GM10248 (cell line): ENCODE results near the gene GTPBP3.

ENCODE experiments used
- CTCF ChIA-PET: fragments of 300-600 bp; sonication (Branson Sonifier 250); formaldehyde crosslinking; extraction: SDS; loops from one replicate; lab custom pipeline; 2021; ENCODE audit warnings: antibody characterized with exemption; lab: Yijun Ruan, JAX
- POLR2A ChIA-PET: fragments of 350-650 bp; sonication (Branson Sonifier 250); formaldehyde crosslinking; extraction: SDS; loops from one replicate; lab custom pipeline; 2020; ENCODE audit warnings: antibody characterized with exemption; lab: Yijun Ruan, JAX
- DNase-seq: peaks from one replicate; pipeline ENCODE4 v3.0.0; 2012; ENCODE audit errors: extremely low spot score
- TF ChIP-seq, protein P1 (sequence below): IDR thresholded peaks from 2 replicates; pipeline ENCODE4 v1.5.1; 2012; ENCODE audit warnings: mild to moderate bottlenecking, low read depth; ENCODE audit errors: extremely low read depth, missing control alignments, control extremely low read depth

GTPBP3 gene

DNA sequence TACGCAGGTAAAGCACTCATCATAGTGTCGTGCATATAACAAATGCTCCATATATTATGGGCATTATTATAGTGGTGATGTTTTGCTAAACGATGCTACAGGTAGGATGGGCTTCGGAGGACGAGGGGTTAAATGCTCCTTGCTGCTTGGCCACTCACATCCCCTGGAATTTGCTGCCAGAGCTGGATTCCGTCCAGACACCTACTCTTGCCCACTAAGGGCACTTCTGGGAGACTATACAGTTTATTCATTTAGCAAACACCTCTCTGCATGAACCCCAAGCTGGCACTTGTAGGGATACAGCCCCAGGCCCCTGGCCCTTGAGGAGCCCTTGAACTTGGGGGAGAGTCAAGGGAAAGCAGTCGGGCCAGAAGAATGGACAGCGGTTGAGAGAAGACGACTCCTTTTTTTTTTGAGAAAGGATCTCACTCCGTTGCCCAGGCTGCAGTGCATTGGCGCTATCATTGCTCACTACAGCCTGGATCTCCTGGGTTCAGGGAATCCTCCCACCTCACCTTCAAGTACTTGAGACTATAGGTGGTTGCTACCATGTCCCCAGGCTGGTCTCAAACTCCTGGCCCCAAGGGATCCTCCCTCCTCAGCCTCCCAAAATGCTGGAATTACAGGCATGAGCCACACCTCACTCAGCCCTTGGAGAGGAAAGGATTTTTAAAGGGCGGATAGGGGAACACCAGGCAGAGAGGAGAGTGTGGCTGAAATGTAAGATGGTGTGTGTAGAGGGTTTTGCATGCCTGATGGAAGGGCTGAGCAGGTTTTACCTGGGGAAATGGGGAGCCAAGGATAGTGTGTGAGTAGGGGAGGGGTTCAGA is 32.8 kb upstream of the GTPBP3 start:
- TF ChIP-seq, protein P1, sequence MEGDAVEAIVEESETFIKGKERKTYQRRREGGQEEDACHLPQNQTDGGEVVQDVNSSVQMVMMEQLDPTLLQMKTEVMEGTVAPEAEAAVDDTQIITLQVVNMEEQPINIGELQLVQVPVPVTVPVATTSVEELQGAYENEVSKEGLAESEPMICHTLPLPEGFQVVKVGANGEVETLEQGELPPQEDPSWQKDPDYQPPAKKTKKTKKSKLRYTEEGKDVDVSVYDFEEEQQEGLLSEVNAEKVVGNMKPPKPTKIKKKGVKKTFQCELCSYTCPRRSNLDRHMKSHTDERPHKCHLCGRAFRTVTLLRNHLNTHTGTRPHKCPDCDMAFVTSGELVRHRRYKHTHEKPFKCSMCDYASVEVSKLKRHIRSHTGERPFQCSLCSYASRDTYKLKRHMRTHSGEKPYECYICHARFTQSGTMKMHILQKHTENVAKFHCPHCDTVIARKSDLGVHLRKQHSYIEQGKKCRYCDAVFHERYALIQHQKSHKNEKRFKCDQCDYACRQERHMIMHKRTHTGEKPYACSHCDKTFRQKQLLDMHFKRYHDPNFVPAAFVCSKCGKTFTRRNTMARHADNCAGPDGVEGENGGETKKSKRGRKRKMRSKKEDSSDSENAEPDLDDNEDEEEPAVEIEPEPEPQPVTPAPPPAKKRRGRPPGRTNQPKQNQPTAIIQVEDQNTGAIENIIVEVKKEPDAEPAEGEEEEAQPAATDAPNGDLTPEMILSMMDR: no peak
- POLR2A ChIA-PET: interaction anchor here (0.6 kb wide), 1 partner anchor 800 kb away, joined by 3 read pairs; no protein-coding TSS in a partner anchor
- CTCF ChIA-PET: interaction anchor here (0.7 to 4.3 kb wide), 19 partner anchors 8 to 237 kb away, joined by 3 to 51 read pairs (median 4); partner anchors contain the start of genes ANO8 and BST2
- DNase-seq: no peak

DNA sequence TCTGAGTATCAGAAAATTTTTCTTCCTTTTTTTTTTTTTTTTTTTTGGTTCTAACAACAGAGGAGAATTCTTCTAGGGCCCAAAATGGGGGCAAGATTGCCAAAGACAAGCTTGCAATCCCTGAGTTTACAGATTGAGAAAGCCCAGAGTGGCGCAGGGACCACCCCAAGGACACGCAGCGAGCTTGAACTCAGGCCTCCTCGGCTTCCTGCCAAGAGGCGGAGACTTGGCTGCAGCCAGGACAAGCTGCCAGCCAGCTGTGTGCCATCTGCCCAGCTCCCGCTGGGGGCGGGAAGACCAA is 32.2 kb upstream of the GTPBP3 start:
- ChIA-PET CTCF (interaction anchor here (0.8 to 4.3 kb wide), 16 partner anchors 10 to 237 kb away, joined by 3 to 51 read pairs (median 4); partner anchors contain the start of gene ANO8), POLR2A (interaction anchor here (0.6 kb wide), 1 partner anchor 801 kb away, joined by 3 read pairs; no protein-coding TSS in a partner anchor)
- TF ChIP-seq, protein P1: no peak
- DNase-seq: no peak

DNA sequence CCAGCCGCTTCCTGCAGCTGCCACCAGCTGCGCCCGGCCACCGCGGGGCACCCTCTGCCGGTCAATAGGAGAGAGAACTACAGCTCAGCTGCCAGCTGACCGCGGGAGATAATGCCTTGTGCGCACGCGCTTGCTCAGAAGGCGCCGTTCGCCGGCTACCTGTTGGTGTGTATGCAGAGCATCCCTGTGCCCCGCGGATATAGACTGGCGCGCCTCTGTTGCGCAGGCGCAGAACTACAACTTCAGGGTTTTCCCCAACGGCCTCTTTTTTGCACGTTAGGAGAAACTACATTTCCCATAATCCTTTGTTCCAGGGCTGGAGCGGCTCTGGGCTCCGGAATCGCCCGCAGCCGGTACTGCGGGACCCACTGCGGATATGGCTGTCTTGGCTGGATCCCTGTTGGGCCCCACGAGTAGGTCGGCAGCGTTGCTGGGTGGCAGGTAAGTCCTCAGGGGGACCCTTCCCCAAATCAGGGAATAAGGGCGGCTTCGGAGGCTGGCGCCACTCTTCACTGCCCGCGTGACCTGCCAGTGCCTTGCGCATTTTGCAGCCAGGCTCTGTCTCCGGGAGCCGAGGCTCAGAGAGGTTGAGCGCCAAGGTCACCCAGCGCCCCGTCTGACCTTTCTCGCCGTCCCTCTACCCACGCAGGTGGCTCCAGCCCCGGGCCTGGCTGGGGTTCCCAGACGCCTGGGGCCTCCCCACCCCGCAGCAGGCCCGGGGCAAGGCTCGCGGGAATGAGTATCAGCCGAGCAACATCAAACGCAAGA is 31.7 kb upstream of the GTPBP3 start, which contains the start of gene MRPL34:
Gene MRPL34 (plus strand): TSS at position 356 of the 768 bp plus-strand sequence. CDS start 21 bp downstream, at position 377.
- POLR2A ChIA-PET: interaction anchor here (0.6 to 0.7 kb wide), 3 partner anchors 191 to 801 kb away, joined by 3 to 4 read pairs (median 3); no protein-coding TSS in a partner anchor
- DNase-seq: peak; percentile 89
- CTCF ChIA-PET: interaction anchor here (0.8 to 4.3 kb wide), 17 partner anchors 9 to 238 kb away, joined by 3 to 51 read pairs (median 4); partner anchors contain the start of gene ANO8
- TF ChIP-seq, protein P1: peak; percentile 74

DNA sequence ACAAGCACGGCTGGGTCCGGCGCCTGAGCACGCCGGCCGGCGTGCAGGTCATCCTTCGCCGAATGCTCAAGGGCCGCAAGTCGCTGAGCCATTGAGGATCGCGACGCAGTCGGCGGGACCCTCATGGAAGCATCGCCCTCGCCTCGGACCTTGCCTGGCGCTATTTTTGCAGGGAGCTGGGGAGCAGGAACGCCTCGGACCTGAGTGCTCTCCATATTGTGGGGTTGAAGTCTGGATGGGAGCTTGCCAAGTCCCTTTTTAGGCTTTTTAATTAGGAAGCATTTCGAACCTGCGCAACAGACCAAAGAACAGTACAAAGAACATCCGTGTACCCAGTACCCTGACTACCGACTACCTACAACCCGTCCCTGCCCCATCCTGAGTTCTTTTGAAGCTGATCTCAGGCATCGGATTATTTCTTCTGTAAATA is 31.1 kb upstream of the GTPBP3 start:
- ChIA-PET POLR2A (interaction anchor here (0.7 kb wide), 2 partner anchors 190 to 694 kb away, joined by 3 to 4 read pairs; no protein-coding TSS in a partner anchor), CTCF (interaction anchor here (1.1 to 2.6 kb wide), 6 partner anchors 9 to 160 kb away, joined by 3 to 10 read pairs (median 4); partner anchors contain the start of gene ANO8)
- no peak for DNase-seq
- TF ChIP-seq, protein P1: no peak

DNA sequence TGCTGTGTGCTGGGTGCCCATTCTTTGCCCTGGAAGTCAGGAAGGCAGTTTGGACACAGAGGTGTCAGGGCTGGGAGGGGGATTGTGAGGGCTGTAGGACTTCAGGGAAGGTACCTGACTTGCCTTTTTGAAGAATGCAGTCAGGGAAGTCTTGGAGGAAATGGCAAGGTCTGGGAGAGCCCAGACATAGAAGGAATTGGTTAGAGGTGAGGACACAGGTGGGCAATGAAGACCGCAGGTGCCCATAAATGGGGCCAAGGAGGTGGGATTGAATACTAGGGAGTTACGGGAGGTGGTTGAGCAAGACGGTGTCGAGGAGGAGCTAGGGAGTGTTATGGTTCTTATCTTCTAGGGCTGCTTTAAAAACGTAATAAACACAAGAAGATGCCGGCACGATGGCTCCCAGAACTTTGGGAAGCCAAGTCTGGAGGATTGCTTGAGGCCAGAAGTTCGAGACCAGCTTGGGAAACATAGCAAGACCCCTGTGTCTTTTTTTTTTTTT is 29.4 kb upstream of the GTPBP3 start:
- ChIA-PET CTCF (interaction anchor here (0.7 to 1.6 kb wide), 4 partner anchors 15 to 81 kb away, joined by 3 to 10 read pairs (median 4); no protein-coding TSS in a partner anchor), POLR2A (no interaction called here)
- no peak for DNase-seq
- TF ChIP-seq, protein P1: no peak
